Heart left ventricle (tissue), 16 donors: ENCODE measurements around the gene CTNNA3. TPM values are rescaled to one million over a fixed set of nuclear protein-coding genes. Genes with fewer than 3 reads are reported as not detected.

Experiments used
- ATAC-seq, 4 donors: fragments of 200-7000 bp; cut with Tn5 transposase; one replicate each; pipeline ENCODE4 v1.9.1; 2020 to 2022; ENCODE audit warnings: moderate library complexity in 4 of 4, mild to moderate bottlenecking in 3 of 4, moderate number of reproducible peaks in 1 of 4
- DNase-seq, 5 donors: peaks; one replicate each; pipeline ENCODE4 v3.0.0-alpha.2; 2020
- H3K27ac ChIP-seq, 12 donors: fragments of 200-600 bp; sonication (generic) in 4 of 12; one replicate each; pipeline versions ENCODE4 v1.5.0 to v1.8.0; 2016 to 2022; ENCODE audit warnings: mild to moderate bottlenecking in 2 of 12
- H3K27me3 ChIP-seq, 9 donors: fragments of 200-600 bp; sonication (generic) in 2 of 9; one replicate each; pipeline versions ENCODE4 v1.5.1 to v1.8.0; 2016 to 2022; ENCODE audit warnings: mild to moderate bottlenecking in 3 of 9
- H3K36me3 ChIP-seq, 9 donors: fragments of 200-600 bp; sonication (generic) in 2 of 9; one replicate each; pipeline versions ENCODE4 v1.5.0 to v1.8.0; 2018 to 2022; ENCODE audit warnings: mild to moderate bottlenecking in 2 of 9
- H3K4me1 ChIP-seq, 12 donors: fragments of 200-600 bp; sonication (generic) in 4 of 12; one replicate each; pipeline versions ENCODE4 v1.5.0 to v1.8.0; 2016 to 2022; ENCODE audit warnings: mild to moderate bottlenecking in 3 of 12
- H3K4me3 ChIP-seq, 12 donors: fragments of 200-600 bp; sonication (generic) in 4 of 12; one replicate each; pipeline versions ENCODE4 v1.5.0 to v1.8.0; 2017 to 2022; ENCODE audit warnings: mild to moderate bottlenecking in 9 of 12, moderate library complexity in 4 of 12
- H3K9me3 ChIP-seq, 12 donors: fragments of 200-600 bp; sonication (generic) in 4 of 12; one replicate each; pipeline versions ENCODE4 v1.5.0 to v1.8.0; 2016 to 2022; ENCODE audit warnings: mild to moderate bottlenecking in 1 of 12
- CTCF ChIP-seq, 12 donors: fragments of 200-600 bp; sonication (generic) in 4 of 12; IDR thresholded peaks; one replicate each; pipeline versions ENCODE4 v1.5.0 to v1.8.0; 2018 to 2022; ENCODE audit warnings: antibody characterized with exemption in 12 of 12, mild to moderate bottlenecking in 5 of 12
- POLR2A ChIP-seq, 2 donors: fragments of 450-650 bp; IDR thresholded peaks; one replicate each; pipeline ENCODE4 v1.6.1; 2017; ENCODE audit warnings: antibody characterized with exemption in 2 of 2, mild to moderate bottlenecking in 2 of 2, moderate library complexity in 2 of 2
- WGBS, 4 donors: extraction: QIAGEN DNeasy Blood & Tissue Kit in 2 of 4; methylation state at CpG; one replicate each; pipeline versions ENCODE4 v1.1.5 to v1.1.7; 2013 to 2018; 5-methylcytosine and 5-hydroxymethylcytosine counted together
- intact Hi-C, 10 donors: fragments of 100-400 bp; cut with DNase I; formaldehyde crosslinking; loops; one replicate each; pipeline versions ENCODE4 v1.11.1 to v1.14.2; 2022
- polyA plus RNA-seq, 2 donors: library from polyadenylated mRNA; stranded (reverse); fragments of 200-250 nt; gene quantifications; one replicate each; pipeline ENCODE4 v1.2.3, GENCODE V29; 2013
- total RNA-seq, 9 donors: library from RNA; depleted of rRNA in 2 of 9; stranded (reverse); fragments of >200 nt in 2 of 9; fragmentation: NEBNext Ultra II Directional in 3 of 9; extraction: Animal tissue kit (Norgen Biotek cat#: 25700) in 3 of 9; gene quantifications; one replicate each; pipeline versions ENCODE4 v1.1.0 to v1.2.4, GENCODE V29; 2016 to 2023
- donor health status: ischemic (EF 13 %, LVEDD 7.1; RV severe dilation, severe dysfunction).
- donor health status: healthy with polysubstance abuse.
- donor health status: DM: no; HTN: yes; CAD: no.
- donor health status: DM: no; HTN: no; CAD: no.
- donor health status: ischemic (EF 25% LVEDD 6.9; RV normal size, moderate dysfunction).
- donor health status: ischemic (EF 25% LVEDD 5.7; RV mildly dilated, moderate dysfunction).
- donor health status: healthy.
- donor health status: DM: yes; HTN: yes; CAD: no.
- donor health status: ischemic (EF 35%, LVEDD 5.7; RV mildly dilated, moderate dysfunction).
- donor health status: nonischemic (EF 11% LVEDD 7.7; RV severe dilation, severe dysfunction).
- donor health status: DM: yes; HTN: yes; CAD: no.
- donor health status: PGD.
- donor health status: ischemic (EF 29% LVEDD 5.4; RV normal size, mild dysfunction).
- donor health status: nonischemic (EF 23%, LVEDD 6.1; RV moderate dilation, normal function).

CTNNA3 gene
- total and polyA plus RNA-seq, 11 donors, result 4.8 to 200 (median 99.0) TPM

- ATAC-seq, result no peak
- TF ChIP-seq POLR2A (IDR thresholded peaks at IDR 0.05), result no peak
- no peak for TF ChIP-seq CTCF (IDR thresholded peaks at IDR 0.05)
- intact Hi-C loops, result loop anchor here in 7 of 10 donors (5.0 to 10.0 kb wide), 5 partner anchors 94 to 116 kb away; no protein-coding TSS in a partner anchor
- H3K36me3 ChIP-seq, result no peaks in the 10 kb centered on the region
- WGBS, 4 donors, result 56 to 62% (median 56%) methylated on average over 3 of the region's 3 CpGs
- H3K4me3 ChIP-seq, result no peak overlapping the region
- no peaks in the 10 kb centered on the region for H3K27me3 ChIP-seq
- H3K27ac ChIP-seq, result no peak overlapping the region
- H3K9me3 ChIP-seq, result no peaks in the 10 kb centered on the region
- peaks cover 0 to 48% (median 22%) of the 10 kb centered on the region in 12 donors for H3K4me1 ChIP-seq
- no peak for DNase-seq
Measured at GRCh38 chr10:67668448-67668847, 27.5 kb downstream of the CTNNA3 start.

GRCh38 chr10:67667035-67667425 lies 29.0 kb downstream of the CTNNA3 start:
- ATAC-seq, result no peak
- H3K9me3 ChIP-seq, result no peaks in the 10 kb centered on the region
- WGBS, 4 donors, result 84 to 91% (median 88%) methylated on average over 1 of the region's 1 CpG
- DNase-seq, result no peak
- H3K36me3 ChIP-seq, result no peaks in the 10 kb centered on the region
- H3K27ac ChIP-seq, result peak overlapping the region in 5 of 12 donors; percentile 15 to 55 (median 41)
- no peak for TF ChIP-seq POLR2A (IDR thresholded peaks at IDR 0.05)
- no peak for TF ChIP-seq CTCF (IDR thresholded peaks at IDR 0.05)
- no peak overlapping the region for H3K4me3 ChIP-seq
- H3K27me3 ChIP-seq, result no peaks in the 10 kb centered on the region
- intact Hi-C loops, result loop anchor here in 8 of 10 donors (2.0 to 10.0 kb wide), 6 partner anchors 95 to 118 kb away; no protein-coding TSS in a partner anchor
- peaks cover 0 to 52% (median 22%) of the 10 kb centered on the region in 12 donors for H3K4me1 ChIP-seq

- intact Hi-C loops, result loop anchor here in 8 of 10 donors (1.0 to 10.0 kb wide), 7 partner anchors 96 to 118 kb away; no protein-coding TSS in a partner anchor
- H3K9me3 ChIP-seq, result no peaks in the 10 kb centered on the region
- no peak overlapping the region for H3K4me3 ChIP-seq
- peak overlapping the region in 8 of 12 donors; percentile 41 to 72 (median 52) for H3K27ac ChIP-seq
- TF ChIP-seq POLR2A (IDR thresholded peaks at IDR 0.05) (no peak), CTCF (IDR thresholded peaks at IDR 0.05) (peak; percentile 31 to 65 (median 49))
- no peak for DNase-seq
- ATAC-seq, result peak in 2 of 4 donors; percentile 56 to 57
- no peaks in the 10 kb centered on the region for H3K27me3 ChIP-seq
- no peaks in the 10 kb centered on the region for H3K36me3 ChIP-seq
- WGBS, 4 donors, result 79 to 93% (median 88%) methylated on average over 1 of the region's 1 CpG
- peaks cover 0 to 52% (median 22%) of the 10 kb centered on the region in 12 donors for H3K4me1 ChIP-seq
Measured at GRCh38 chr10:67666416-67667034, 29.5 kb downstream of the CTNNA3 start.

- Histone ChIP-seq H3K36me3 (no peaks in the 10 kb centered on the region), H3K9me3 (no peaks in the 10 kb centered on the region), H3K27ac (peak overlapping the region; percentile 8 to 72 (median 50)), H3K4me3 (peak overlapping the region in 10 of 12 donors; percentile 4 to 46 (median 34)), H3K27me3 (no peaks in the 10 kb centered on the region), H3K4me1 (peaks cover 0 to 46% (median 21%) of the 10 kb centered on the region in 12 donors)
- ATAC-seq (peak; percentile 83 to 90 (median 85)), DNase-seq (peak in 4 of 5 donors; percentile 32 to 57 (median 38))
- TF ChIP-seq POLR2A (IDR thresholded peaks at IDR 0.05) (no peak), CTCF (IDR thresholded peaks at IDR 0.05) (no peak)
- intact Hi-C loops, result loop anchor here in 7 of 10 donors (2.0 to 10.0 kb wide), 6 partner anchors 29 to 119 kb away; no protein-coding TSS in a partner anchor
Measured at GRCh38 chr10:67665491-67665890, 30.5 kb downstream of the CTNNA3 start.
